Gastroesophageal sphincter (tissue), 4 donors: ENCODE results near the gene MRPL20. TPM values are rescaled to one million over a fixed set of nuclear protein-coding genes. Genes with fewer than 3 reads are reported as not detected.
"Not testable (repeated sequence)": the region's sequence is repeated elsewhere in the genome, so short reads cannot be mapped to it uniquely, and the experiment has no call there.

Source experiments
- ATAC-seq: fragments of 150-250 bp; one replicate; pipeline ENCODE4 v1.9.1; 2016; ENCODE audit warnings: mild to moderate bottlenecking, moderate library complexity
- H3K27ac ChIP-seq, 4 donors: fragments of 200-600 bp; sonication (generic) in 3 of 4; 1 replicate in 3 of 4; 2 replicates in 1 of 4; pipeline ENCODE4 v1.5.1; 2016 to 2019
- H3K27me3 ChIP-seq: fragments of 200-600 bp; sonication (generic); one replicate; pipeline ENCODE4 v1.5.1; 2019
- H3K36me3 ChIP-seq, 2 donors: fragments of 200-600 bp; sonication (generic); one replicate each; pipeline ENCODE4 v1.5.1; 2019; ENCODE audit warnings: control low read depth in 1 of 2
- H3K4me1 ChIP-seq, 3 donors: fragments of 200-600 bp; sonication (generic); 1 replicate in 2 of 3; 2 replicates in 1 of 3; pipeline ENCODE4 v1.5.1; 2016 to 2019; ENCODE audit warnings: control low read depth in 2 of 3
- H3K4me3 ChIP-seq, 2 donors: fragments of 200-600 bp; sonication (generic); one replicate each; pipeline ENCODE4 v1.5.1; 2019; ENCODE audit warnings: mild to moderate bottlenecking in 1 of 2, moderate library complexity in 1 of 2
- H3K9me3 ChIP-seq, 3 donors: fragments of 200-600 bp; sonication (generic); one replicate each; pipeline ENCODE4 v1.5.1; 2017 to 2019; ENCODE audit warnings: control low read depth in 2 of 3
- CTCF ChIP-seq, 4 experiments: fragments of 200-600 bp in 2 of 4; fragments of 450-650 bp in 2 of 4; sonication (generic) in 1 of 4; IDR thresholded peaks; one replicate each; pipeline ENCODE4 v1.5.1; 2017 to 2019; ENCODE audit warnings: antibody characterized with exemption in 4 of 4, mild to moderate bottlenecking in 2 of 4, moderate library complexity in 2 of 4
- EP300 ChIP-seq: sonication (generic); formaldehyde crosslinking; IDR thresholded peaks from one replicate; pipeline ENCODE4 v1.6.1; 2017; ENCODE audit warnings: antibody characterized with exemption, mild to moderate bottlenecking
- POLR2A ChIP-seq, 2 donors: fragments of 450-650 bp; IDR thresholded peaks; one replicate each; pipeline ENCODE4 v1.6.1; 2017; ENCODE audit warnings: antibody characterized with exemption in 2 of 2, mild to moderate bottlenecking in 2 of 2, moderate library complexity in 1 of 2
- POLR2AphosphoS5 ChIP-seq: sonication (generic); formaldehyde crosslinking; IDR thresholded peaks from one replicate; pipeline ENCODE4 v1.6.1; 2017; ENCODE audit warnings: antibody characterized with exemption
- WGBS, 2 donors: methylation state at CpG; one replicate each; pipeline ENCODE4 v1.1.5; 2018; ENCODE audit warnings: low coverage in 1 of 2; 5-methylcytosine and 5-hydroxymethylcytosine counted together
- total RNA-seq, 4 donors: library from RNA; depleted of rRNA; stranded (reverse); fragments of >200 nt; gene quantifications; one replicate each; pipeline ENCODE4 v1.1.0, GENCODE V29; 2016

The MRPL20 gene
- total RNA-seq, 4 donors from 2014 or later, result 121 to 215 (median 159) TPM

DNA sequence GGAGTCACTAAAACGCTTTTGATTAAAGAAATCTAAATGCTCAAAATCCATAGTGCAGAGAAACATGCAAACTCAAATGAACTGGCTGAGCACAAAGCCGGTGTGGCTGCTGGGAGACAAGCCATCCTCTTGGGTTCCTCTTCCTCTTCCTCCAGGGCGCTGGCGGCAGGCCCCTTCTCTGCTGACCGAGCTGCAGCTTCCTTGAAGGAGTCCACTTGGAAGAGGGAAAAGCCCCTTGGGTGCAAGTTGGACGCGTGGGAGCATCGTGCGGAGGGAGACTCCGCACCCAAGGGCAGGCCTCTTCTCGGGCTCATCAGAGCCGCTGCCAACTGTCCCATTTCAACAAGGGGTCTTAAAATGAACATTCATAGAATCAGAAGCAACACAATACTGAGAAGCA, 15.9 kb downstream of the MRPL20 start:
- no peak for TF ChIP-seq POLR2AphosphoS5
- TF ChIP-seq CTCF (IDR thresholded peaks at IDR 0.05), result no peak
- H3K9me3 ChIP-seq, result no peaks in the 10 kb centered on the region
- peaks cover 0 to 27% (median 0%) of the 10 kb centered on the region in 3 donors for H3K4me1 ChIP-seq
- no peaks in the 10 kb centered on the region for H3K27me3 ChIP-seq
- WGBS, 2 donors, result 69 to 79% methylated on average over 3 to 11 of the region's 12 CpGs
- no peak overlapping the region for H3K4me3 ChIP-seq
- no peak overlapping the region for H3K27ac ChIP-seq
- H3K36me3 ChIP-seq, result peaks cover 0 to 100% of the 10 kb centered on the region in 2 donors
- ATAC-seq, result no peak

DNA sequence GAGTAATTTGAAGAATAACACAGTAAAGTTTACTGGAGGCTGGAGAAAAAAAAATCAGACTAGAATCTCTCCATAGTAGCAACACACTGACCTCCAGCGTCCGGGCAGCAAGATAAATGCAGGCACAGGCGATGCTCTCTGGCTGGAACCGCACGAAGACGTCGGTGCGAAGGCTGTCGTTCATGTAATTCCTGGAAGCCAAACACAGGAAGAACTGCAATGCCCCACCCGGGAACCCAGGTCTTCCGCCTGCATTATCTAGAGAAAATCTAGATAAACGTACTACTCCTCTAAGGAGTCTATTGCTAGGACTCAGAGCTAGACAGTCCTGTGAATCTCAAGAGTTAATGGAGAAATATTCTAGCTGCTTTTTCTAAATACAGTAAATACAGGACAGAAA, 16.4 kb downstream of the MRPL20 start:
- no peaks in the 10 kb centered on the region for H3K9me3 ChIP-seq
- no peak overlapping the region for H3K27ac ChIP-seq
- ATAC-seq, result no peak
- no peaks in the 10 kb centered on the region for H3K27me3 ChIP-seq
- H3K4me1 ChIP-seq, result peaks cover 0 to 22% (median 0%) of the 10 kb centered on the region in 3 donors
- 57 to 77% methylated on average over 5 to 8 of the region's 12 CpGs for WGBS, 2 donors
- TF ChIP-seq POLR2AphosphoS5 (no peak), POLR2A (IDR thresholded peaks at IDR 0.05) (no peak), CTCF (IDR thresholded peaks at IDR 0.05) (no peak), EP300 (no peak)
- H3K4me3 ChIP-seq, result no peak overlapping the region
- peaks cover 0 to 100% of the 10 kb centered on the region in 2 donors for H3K36me3 ChIP-seq

DNA sequence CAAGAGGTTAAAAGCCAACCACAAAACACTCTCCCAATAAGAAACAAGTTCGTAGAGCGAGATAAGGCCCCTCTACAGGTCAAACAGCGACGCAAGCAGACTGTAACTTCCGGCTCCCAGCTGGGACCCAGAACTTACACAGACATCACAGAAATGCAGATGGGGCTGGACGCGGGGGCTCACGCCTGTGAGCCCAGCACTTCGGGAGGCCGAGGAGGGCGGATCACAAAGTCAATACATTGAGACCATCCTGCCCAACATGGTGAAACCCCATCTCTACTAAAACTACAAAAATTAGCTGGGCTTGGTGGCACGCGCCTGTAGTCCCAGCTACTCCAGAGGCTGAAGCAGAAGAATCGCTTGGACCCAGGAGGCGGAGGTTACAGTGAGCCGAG, 19.0 kb downstream of the MRPL20 start:
- TF ChIP-seq POLR2A (IDR thresholded peaks at IDR 0.05) (no peak), CTCF (IDR thresholded peaks at IDR 0.05) (no peak), POLR2AphosphoS5 (no peak), EP300 (no peak)
- peaks cover 0 to 85% of the 10 kb centered on the region in 2 donors for H3K36me3 ChIP-seq
- 91 to 100% methylated on average over 2 to 6 of the region's 16 CpGs for WGBS, 2 donors

GRCh38 chr1:1387098-1388077, 19.7 kb downstream of the MRPL20 start:
- WGBS, 2 donors, result 95 to 96% methylated on average over 4 to 21 of the region's 50 CpGs
- no peaks in the 10 kb centered on the region for H3K9me3 ChIP-seq
- H3K27ac ChIP-seq, result no peak overlapping the region
- peaks cover 0 to 4% (median 0%) of the 10 kb centered on the region in 3 donors for H3K4me1 ChIP-seq
- H3K4me3 ChIP-seq, result no peak overlapping the region
- H3K27me3 ChIP-seq, result no peaks in the 10 kb centered on the region
- no peak for TF ChIP-seq CTCF (IDR thresholded peaks at IDR 0.05)
- no peak for TF ChIP-seq EP300
- no peak for TF ChIP-seq POLR2AphosphoS5
- TF ChIP-seq POLR2A (IDR thresholded peaks at IDR 0.05), result no peak
- H3K36me3 ChIP-seq, result peaks cover 0 to 78% of the 10 kb centered on the region in 2 donors
- ATAC-seq, result no peak

More for the DNA sequence above, 19.0 kb downstream of the MRPL20 start:
- Histone ChIP-seq H3K4me3 (no peak overlapping the region), H3K27me3 (no peaks in the 10 kb centered on the region), H3K9me3 (no peaks in the 10 kb centered on the region), H3K4me1 (peaks cover 0 to 11% (median 0%) of the 10 kb centered on the region in 3 donors), H3K27ac (no peak overlapping the region)
- no peak for ATAC-seq

DNA sequence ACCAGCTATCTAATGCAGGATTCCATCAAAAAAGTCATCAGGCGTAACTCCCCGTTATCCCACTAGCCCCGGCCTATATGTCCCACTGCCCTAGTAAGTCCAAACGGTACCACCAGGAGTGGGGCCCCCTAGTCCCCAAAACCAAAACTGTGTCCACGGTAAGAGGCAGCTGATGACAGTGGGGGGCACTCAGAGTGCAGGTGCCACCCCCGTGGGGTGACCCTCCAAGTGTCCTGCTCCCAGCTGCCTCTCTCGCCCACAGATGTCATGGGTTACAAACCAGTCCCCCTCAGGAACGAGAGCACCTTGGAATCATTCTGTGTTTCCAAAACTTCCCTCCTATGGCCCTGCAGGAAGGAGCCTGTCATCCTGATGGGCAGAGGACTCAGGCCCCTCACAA, 21.2 kb downstream of the MRPL20 start:
- no peak for ATAC-seq

GRCh38 chr1:1385339-1385738, 21.8 kb downstream of the MRPL20 start:
- WGBS, 2 donors, result 90 to 91% methylated on average over 9 to 13 of the region's 29 CpGs
- H3K36me3 ChIP-seq, result peaks cover 0 to 73% of the 10 kb centered on the region in 2 donors

More for the DNA sequence above, 21.2 kb downstream of the MRPL20 start:
- H3K36me3 ChIP-seq, result peaks cover 0 to 73% of the 10 kb centered on the region in 2 donors
- peaks cover 0 to under 1% (median 0%) of the 10 kb centered on the region in 3 donors for H3K4me1 ChIP-seq
- H3K4me3 ChIP-seq, result no peak overlapping the region
- H3K9me3 ChIP-seq, result no peaks in the 10 kb centered on the region
- no peak overlapping the region for H3K27ac ChIP-seq
- H3K27me3 ChIP-seq, result no peaks in the 10 kb centered on the region
- WGBS, 2 donors, result no CpG with 5 or more reads among the region's 8 CpGs
- TF ChIP-seq POLR2AphosphoS5 (no peak), POLR2A (IDR thresholded peaks at IDR 0.05) (no peak), CTCF (IDR thresholded peaks at IDR 0.05) (no peak), EP300 (no peak)

More at GRCh38 chr1:1385339-1385738, 21.8 kb downstream of the MRPL20 start:
- not testable (repeated sequence) for H3K27me3 ChIP-seq, ATAC-seq, H3K9me3 ChIP-seq, H3K27ac ChIP-seq, H3K4me3 ChIP-seq, H3K4me1 ChIP-seq
